ENCODE data around the gene HACD4. TPM values are rescaled to one million over a fixed set of nuclear protein-coding genes. Genes with fewer than 3 reads are reported as not detected.

HACD4 gene
- total and polyA plus RNA-seq, 2 experiments from 2014 or later: 1.7 to 2.5 TPM

GRCh38 chr9:20995616-20996015, 35.8 kb downstream of the HACD4 start (continued):
- no peak for TF ChIP-seq POLR2AphosphoS5 (IDR thresholded peaks at IDR 0.05; ENCODE audit: low read depth)
- TF ChIP-seq CTCF (conservative IDR thresholded peaks at IDR 0.05; ENCODE audit: low read depth in 2 of 2): no peak

- H3K27me3 ChIP-seq (ENCODE audit: insufficient read depth): no peaks in the 10 kb centered on the region
- no peak for ATAC-seq
- no peaks in the 10 kb centered on the region; the same call in 1 of the 2 replicates for H3K9me2 ChIP-seq (ENCODE audit: insufficient read depth)
- TF ChIP-seq NANOG (IDR thresholded peaks at IDR 0.05; ENCODE audit: borderline replicate concordance) (no peak), EZH2phosphoT487 (IDR thresholded peaks at IDR 0.05; ENCODE audit: unreplicated experiment) (no peak)
- H3K27me3 Mint-ChIP-seq (ENCODE audit: insufficient read depth, low read depth, poor library complexity): no peaks in the 10 kb centered on the region
- no peak overlapping the region for H3K4me3 Mint-ChIP-seq
- DNase-seq (ENCODE audit: low spot score): no peak
- H3F3A ChIP-seq (replicated peaks; ENCODE audit: low read depth): no peaks in the 10 kb centered on the region
- H2AFZ ChIP-seq: no peak overlapping the region
- H3K27ac Mint-ChIP-seq: 0 out of 2 replicates have a peak overlapping the region, but pooled peaks have one; percentile 20
- no peak overlapping the region for H3K4me2 ChIP-seq
- no peak overlapping the region; the same call in 1 of the 2 replicates for H3K27ac ChIP-seq (ENCODE audit: low read depth)
- no peak overlapping the region for H3K4me3 ChIP-seq
- no peaks in the 10 kb centered on the region for H3K36me3 ChIP-seq (ENCODE audit: insufficient read depth)
- H3K79me2 ChIP-seq (replicated peaks; ENCODE audit: insufficient read depth): no peaks in the 10 kb centered on the region
- peaks cover 24% of the 10 kb centered on the region for H3K36me3 Mint-ChIP-seq (ENCODE audit: low read depth)
- H4K20me1 ChIP-seq (replicated peaks; ENCODE audit: insufficient read depth): no peaks in the 10 kb centered on the region
- H3K4me1 Mint-ChIP-seq: peaks cover 15% of the 10 kb centered on the region; the same call in 2 of the 3 replicates
- 0 out of 3 replicates have a peak, but pooled peaks cover 2% of the 10 kb centered on the region for H3K9me3 Mint-ChIP-seq
- H3K4me1 ChIP-seq (ENCODE audit: insufficient read depth): peaks cover 12% of the 10 kb centered on the region
These were observed 37.0 kb downstream of the HACD4 start for GRCh38 chr9:20994486-20994885.

- H3K4me1 Mint-ChIP-seq: peaks cover 15% of the 10 kb centered on the region
- DNase-seq (ENCODE audit: low spot score): no peak
- Histone ChIP-seq H3K79me2 (replicated peaks; ENCODE audit: insufficient read depth) (no peaks in the 10 kb centered on the region), H3K4me3 (no peak overlapping the region), H3K27me3 (ENCODE audit: insufficient read depth) (no peaks in the 10 kb centered on the region), H3F3A (replicated peaks; ENCODE audit: low read depth) (no peaks in the 10 kb centered on the region), H3K9me2 (ENCODE audit: insufficient read depth) (no peaks in the 10 kb centered on the region; the same call in 1 of the 2 replicates), H4K20me1 (replicated peaks; ENCODE audit: insufficient read depth) (no peaks in the 10 kb centered on the region), H2AFZ (no peak overlapping the region), H3K36me3 (ENCODE audit: insufficient read depth) (no peaks in the 10 kb centered on the region), H3K27ac (ENCODE audit: low read depth) (no peak overlapping the region), H3K4me2 (no peak overlapping the region), H3K4me1 (ENCODE audit: insufficient read depth) (no peaks in the 10 kb centered on the region)
- no peak overlapping the region for H3K27ac Mint-ChIP-seq
- no peak for ATAC-seq
- no peaks in the 10 kb centered on the region for H3K27me3 Mint-ChIP-seq (ENCODE audit: insufficient read depth, low read depth, poor library complexity)
- H3K9me3 Mint-ChIP-seq: 0 out of 3 replicates have a peak, but pooled peaks cover 2% of the 10 kb centered on the region
- peaks cover 18% of the 10 kb centered on the region for H3K36me3 Mint-ChIP-seq (ENCODE audit: low read depth)
- H3K4me3 Mint-ChIP-seq: no peak overlapping the region
- no peak for TF ChIP-seq JUNB (IDR thresholded peaks at IDR 0.05; ENCODE audit: unreplicated experiment)
- no peak for TF ChIP-seq CREB1 (CRISPR knock-in tag; IDR thresholded peaks at IDR 0.05; ENCODE audit: low read depth)
- no peak for TF ChIP-seq POLR2AphosphoS5 (IDR thresholded peaks at IDR 0.05; ENCODE audit: low read depth)
- no peak for TF ChIP-seq ZNF114 (CRISPR knock-in tag; IDR thresholded peaks at IDR 0.05)
- TF ChIP-seq CTCF (conservative IDR thresholded peaks at IDR 0.05; ENCODE audit: low read depth in 2 of 2): no peak
- TF ChIP-seq EZH2phosphoT487 (IDR thresholded peaks at IDR 0.05; ENCODE audit: unreplicated experiment): no peak
- TF ChIP-seq, protein P1, sequence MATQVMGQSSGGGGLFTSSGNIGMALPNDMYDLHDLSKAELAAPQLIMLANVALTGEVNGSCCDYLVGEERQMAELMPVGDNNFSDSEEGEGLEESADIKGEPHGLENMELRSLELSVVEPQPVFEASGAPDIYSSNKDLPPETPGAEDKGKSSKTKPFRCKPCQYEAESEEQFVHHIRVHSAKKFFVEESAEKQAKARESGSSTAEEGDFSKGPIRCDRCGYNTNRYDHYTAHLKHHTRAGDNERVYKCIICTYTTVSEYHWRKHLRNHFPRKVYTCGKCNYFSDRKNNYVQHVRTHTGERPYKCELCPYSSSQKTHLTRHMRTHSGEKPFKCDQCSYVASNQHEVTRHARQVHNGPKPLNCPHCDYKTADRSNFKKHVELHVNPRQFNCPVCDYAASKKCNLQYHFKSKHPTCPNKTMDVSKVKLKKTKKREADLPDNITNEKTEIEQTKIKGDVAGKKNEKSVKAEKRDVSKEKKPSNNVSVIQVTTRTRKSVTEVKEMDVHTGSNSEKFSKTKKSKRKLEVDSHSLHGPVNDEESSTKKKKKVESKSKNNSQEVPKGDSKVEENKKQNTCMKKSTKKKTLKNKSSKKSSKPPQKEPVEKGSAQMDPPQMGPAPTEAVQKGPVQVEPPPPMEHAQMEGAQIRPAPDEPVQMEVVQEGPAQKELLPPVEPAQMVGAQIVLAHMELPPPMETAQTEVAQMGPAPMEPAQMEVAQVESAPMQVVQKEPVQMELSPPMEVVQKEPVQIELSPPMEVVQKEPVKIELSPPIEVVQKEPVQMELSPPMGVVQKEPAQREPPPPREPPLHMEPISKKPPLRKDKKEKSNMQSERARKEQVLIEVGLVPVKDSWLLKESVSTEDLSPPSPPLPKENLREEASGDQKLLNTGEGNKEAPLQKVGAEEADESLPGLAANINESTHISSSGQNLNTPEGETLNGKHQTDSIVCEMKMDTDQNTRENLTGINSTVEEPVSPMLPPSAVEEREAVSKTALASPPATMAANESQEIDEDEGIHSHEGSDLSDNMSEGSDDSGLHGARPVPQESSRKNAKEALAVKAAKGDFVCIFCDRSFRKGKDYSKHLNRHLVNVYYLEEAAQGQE (IDR thresholded peaks at IDR 0.05; ENCODE audit: unreplicated experiment): no peak
- TF ChIP-seq STAT1 (IDR thresholded peaks at IDR 0.05; ENCODE audit: unreplicated experiment): no peak
These were observed 40.6 kb downstream of the HACD4 start for GRCh38 chr9:20990867-20991266.

Measured in GM23338 (cell line).